Mesothelial cell of epicardium (in vitro differentiated cells): ENCODE results near the gene FAM83G. TPM values are rescaled to one million over a fixed set of nuclear protein-coding genes. Genes with fewer than 3 reads are reported as not detected.
"Not testable (repeated sequence)": the region's sequence is repeated elsewhere in the genome, so short reads cannot be mapped to it uniquely, and the experiment has no call there.

Source experiments
- DNase-seq, 2 experiments: peaks; one replicate each; pipeline ENCODE4 v3.0.0; 2021; ENCODE audit warnings: low spot score in 2 of 2; ENCODE audit not compliant: unreplicated experiment in 2 of 2
- H3K27ac Mint-ChIP-seq: 2 replicates; pipeline ENCODE4 v1.8.0; 2021; ENCODE audit warnings: mixed read lengths
- H3K27me3 Mint-ChIP-seq: 2 replicates; pipeline ENCODE4 v1.8.0; 2021; ENCODE audit warnings: low read depth, mixed read lengths
- H3K36me3 Mint-ChIP-seq: 2 replicates; pipeline ENCODE4 v1.8.0; 2021; ENCODE audit warnings: mixed read lengths
- H3K4me1 Mint-ChIP-seq: 2 replicates; pipeline ENCODE4 v1.8.0; 2021; ENCODE audit warnings: mixed read lengths
- H3K4me3 Mint-ChIP-seq: 2 replicates; pipeline ENCODE4 v1.8.0; 2021; ENCODE audit warnings: mild to moderate bottlenecking, moderate library complexity, mixed read lengths
- H3K9me3 Mint-ChIP-seq: 2 replicates; pipeline ENCODE4 v1.8.0; 2021; ENCODE audit warnings: mixed read lengths
- total RNA-seq: library from RNA; stranded (reverse); gene quantifications from 3 replicates; pipeline ENCODE4 v1.2.1, GENCODE V29; 2021
- TF ChIP-seq, protein P1 (sequence below): fragments of 200-600 bp; sonication (generic); IDR thresholded peaks from one replicate; pipeline ENCODE4 v1.5.0; 2021; ENCODE audit warnings: antibody characterized with exemption; ENCODE audit not compliant: unreplicated experiment

FAM83G gene
- total RNA-seq, 1 donor from 2014 or later, result 14.5 TPM

DNA sequence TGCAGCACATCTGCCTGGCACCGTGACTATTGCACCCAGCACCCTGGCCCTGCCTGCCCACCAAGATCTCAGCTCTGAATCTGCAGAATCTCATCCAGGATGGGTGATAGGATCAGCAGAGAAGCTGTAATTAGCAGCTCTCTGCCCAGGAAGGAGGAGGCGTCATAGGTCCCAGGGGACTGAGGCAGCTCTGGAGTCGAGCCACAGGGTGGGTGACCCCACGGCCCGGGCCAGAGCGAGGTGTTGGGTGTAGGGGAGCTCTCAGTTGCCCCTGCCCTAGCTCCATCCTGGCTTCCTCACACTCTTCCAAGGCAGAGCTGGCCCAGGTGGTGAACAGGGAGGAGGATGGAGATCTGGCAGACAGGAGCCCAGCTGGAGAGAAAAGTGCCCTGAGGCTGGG, 18.2 kb upstream of the FAM83G start:
- TF ChIP-seq, protein P1, sequence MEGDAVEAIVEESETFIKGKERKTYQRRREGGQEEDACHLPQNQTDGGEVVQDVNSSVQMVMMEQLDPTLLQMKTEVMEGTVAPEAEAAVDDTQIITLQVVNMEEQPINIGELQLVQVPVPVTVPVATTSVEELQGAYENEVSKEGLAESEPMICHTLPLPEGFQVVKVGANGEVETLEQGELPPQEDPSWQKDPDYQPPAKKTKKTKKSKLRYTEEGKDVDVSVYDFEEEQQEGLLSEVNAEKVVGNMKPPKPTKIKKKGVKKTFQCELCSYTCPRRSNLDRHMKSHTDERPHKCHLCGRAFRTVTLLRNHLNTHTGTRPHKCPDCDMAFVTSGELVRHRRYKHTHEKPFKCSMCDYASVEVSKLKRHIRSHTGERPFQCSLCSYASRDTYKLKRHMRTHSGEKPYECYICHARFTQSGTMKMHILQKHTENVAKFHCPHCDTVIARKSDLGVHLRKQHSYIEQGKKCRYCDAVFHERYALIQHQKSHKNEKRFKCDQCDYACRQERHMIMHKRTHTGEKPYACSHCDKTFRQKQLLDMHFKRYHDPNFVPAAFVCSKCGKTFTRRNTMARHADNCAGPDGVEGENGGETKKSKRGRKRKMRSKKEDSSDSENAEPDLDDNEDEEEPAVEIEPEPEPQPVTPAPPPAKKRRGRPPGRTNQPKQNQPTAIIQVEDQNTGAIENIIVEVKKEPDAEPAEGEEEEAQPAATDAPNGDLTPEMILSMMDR, result no peak
- H3K9me3 Mint-ChIP-seq, result no peaks in the 10 kb centered on the region
- H3K36me3 Mint-ChIP-seq, result no peaks in the 10 kb centered on the region
- no peak for DNase-seq
- H3K27me3 Mint-ChIP-seq, result no peaks in the 10 kb centered on the region
- H3K4me3 Mint-ChIP-seq, result no peak overlapping the region
- peaks cover 19% of the 10 kb centered on the region for H3K4me1 Mint-ChIP-seq
- no peak overlapping the region for H3K27ac Mint-ChIP-seq

- no peak overlapping the region for H3K4me3 Mint-ChIP-seq
- no peak overlapping the region for H3K27ac Mint-ChIP-seq
- H3K9me3 Mint-ChIP-seq, result no peaks in the 10 kb centered on the region
- H3K36me3 Mint-ChIP-seq, result no peaks in the 10 kb centered on the region
- DNase-seq, result no peak
- no peaks in the 10 kb centered on the region for H3K27me3 Mint-ChIP-seq
- TF ChIP-seq, protein P1, result no peak
- peaks cover 19% of the 10 kb centered on the region for H3K4me1 Mint-ChIP-seq
Observed at GRCh38 chr17:19022128-19022527, 17.6 kb upstream of the FAM83G start.

DNA sequence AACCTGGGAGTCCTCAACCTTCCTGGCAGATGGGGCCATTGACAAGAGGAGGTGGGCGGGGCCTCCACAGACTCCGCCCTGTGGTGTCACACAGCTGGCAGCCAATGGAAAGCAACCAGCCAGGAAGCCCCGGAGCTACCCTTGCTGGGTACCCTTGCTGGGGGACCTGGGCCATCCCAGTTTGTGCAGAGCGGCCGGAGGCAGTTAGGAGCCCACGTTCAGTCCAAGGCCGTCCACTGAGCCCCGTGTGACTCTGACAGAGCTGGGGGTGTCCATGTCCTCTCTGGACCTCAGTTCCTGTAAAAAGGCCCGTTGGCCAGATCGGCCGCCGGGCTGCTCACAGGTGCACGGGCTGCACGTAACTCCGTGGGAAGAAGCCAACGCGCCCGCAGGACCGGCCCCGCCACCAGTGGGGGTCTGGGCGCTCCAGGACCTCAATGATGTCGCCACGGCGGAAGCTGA, 17.1 kb upstream of the FAM83G start:
- no peak overlapping the region for H3K27ac Mint-ChIP-seq
- DNase-seq, result no peak
- H3K9me3 Mint-ChIP-seq, result no peaks in the 10 kb centered on the region
- no peaks in the 10 kb centered on the region for H3K36me3 Mint-ChIP-seq
- no peak overlapping the region for H3K4me3 Mint-ChIP-seq
- peaks cover 19% of the 10 kb centered on the region for H3K4me1 Mint-ChIP-seq
- TF ChIP-seq, protein P1, result no peak
- no peaks in the 10 kb centered on the region for H3K27me3 Mint-ChIP-seq

DNA sequence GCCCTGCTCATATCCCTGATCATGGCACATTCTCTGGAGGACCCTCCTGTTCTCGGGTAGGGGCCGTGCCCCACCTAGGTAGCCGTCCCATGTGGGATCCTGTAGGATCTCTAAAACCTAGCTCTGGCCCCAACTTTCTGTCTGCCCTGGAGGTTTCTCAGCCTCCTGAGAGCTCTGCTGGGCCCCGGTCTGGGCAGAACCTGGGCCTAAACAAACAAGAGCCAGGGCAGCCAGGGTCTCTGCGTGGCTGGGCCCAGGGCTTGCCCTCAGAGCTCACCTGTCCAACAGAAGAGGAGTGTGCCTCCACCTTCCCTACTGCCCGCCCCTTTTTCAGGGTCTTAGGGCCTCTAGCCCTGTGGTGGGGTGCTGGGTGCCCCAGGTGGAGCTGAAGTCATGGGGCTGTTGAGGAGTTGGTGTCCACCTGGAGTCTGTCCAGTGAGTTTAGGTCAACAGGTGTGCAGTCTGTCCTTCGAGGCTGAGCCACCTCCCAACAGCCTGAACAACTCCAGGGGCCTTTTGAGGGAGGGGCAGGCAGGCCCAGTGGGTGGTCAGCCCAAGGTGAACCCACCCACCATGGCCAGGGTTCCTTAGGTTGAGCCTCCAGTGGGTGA, 16.6 kb upstream of the FAM83G start:
- peaks cover 19% of the 10 kb centered on the region for H3K4me1 Mint-ChIP-seq
- not testable (repeated sequence) for H3K27me3 Mint-ChIP-seq, H3K27ac Mint-ChIP-seq, H3K4me3 Mint-ChIP-seq, H3K9me3 Mint-ChIP-seq, DNase-seq, H3K36me3 Mint-ChIP-seq

GRCh38 chr17:19020016-19020415, 15.5 kb upstream of the FAM83G start:
- Mint-ChIP-seq H3K4me1 (peaks cover 19% of the 10 kb centered on the region), H3K36me3 (no peaks in the 10 kb centered on the region), H3K27ac (no peak overlapping the region), H3K9me3 (no peaks in the 10 kb centered on the region), H3K4me3 (no peak overlapping the region), H3K27me3 (no peaks in the 10 kb centered on the region)
- peak in 1 of 2 experiments; percentile 5 for DNase-seq
- TF ChIP-seq, protein P1, result no peak

DNA sequence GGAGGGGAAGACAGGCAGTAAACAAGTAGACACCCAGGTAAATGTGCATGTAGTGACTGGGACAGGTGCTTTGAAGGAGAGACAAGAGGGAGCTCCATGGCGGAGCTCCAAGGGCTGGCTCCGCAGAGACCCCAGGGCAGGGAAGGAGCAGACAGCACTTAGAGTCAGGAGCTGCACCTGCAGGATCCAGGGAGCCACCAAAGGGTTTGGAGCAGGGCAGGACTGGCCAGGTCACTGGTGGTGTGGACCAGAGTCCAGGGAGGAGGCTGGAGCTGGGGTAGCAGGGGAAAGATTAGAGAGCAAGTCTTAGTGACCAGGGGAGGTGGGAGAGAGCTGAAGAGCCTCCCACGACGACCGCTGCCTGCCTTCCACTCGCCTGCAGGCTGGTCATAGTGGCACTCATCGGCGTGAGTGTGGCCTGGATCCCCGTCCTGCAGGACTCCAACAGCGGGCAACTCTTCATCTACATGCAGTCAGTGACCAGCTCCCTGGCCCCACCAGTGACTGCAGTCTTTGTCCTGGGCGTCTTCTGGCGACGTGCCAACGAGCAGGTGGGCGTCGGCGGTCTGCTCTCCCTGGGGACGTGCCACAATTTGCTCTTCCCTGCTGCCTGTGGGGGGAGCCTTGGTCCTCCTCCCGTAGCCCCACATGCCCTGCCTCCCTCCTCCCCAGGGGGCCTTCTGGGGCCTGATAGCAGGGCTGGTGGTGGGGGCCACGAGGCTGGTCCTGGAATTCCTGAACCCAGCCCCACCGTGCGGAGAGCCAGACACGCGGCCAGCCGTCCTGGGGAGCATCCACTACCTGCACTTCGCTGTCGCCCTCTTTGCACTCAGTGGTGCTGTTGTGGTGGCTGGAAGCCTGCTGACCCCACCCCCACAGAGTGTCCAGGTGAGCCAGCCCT, 14.7 kb upstream of the FAM83G start:
- TF ChIP-seq, protein P1, result no peak
- Mint-ChIP-seq H3K27me3 (no peaks in the 10 kb centered on the region), H3K4me3 (no peak overlapping the region), H3K27ac (no peak overlapping the region), H3K36me3 (no peaks in the 10 kb centered on the region), H3K4me1 (peaks cover 14% of the 10 kb centered on the region), H3K9me3 (no peaks in the 10 kb centered on the region)
- DNase-seq, result peak in 1 of 2 experiments; percentile 27
